HL-60 (cell line): ENCODE data around the gene DOCK6.

Experiments
- DNase-seq, 2 experiments: peaks; one replicate each; pipeline ENCODE4 v3.0.0-alpha.2; 2010 to 2020; ENCODE audit warnings: low read depth in 1 of 2, low spot score in 1 of 2
- H3K27ac ChIP-seq: fragments of 250-450 bp; sonication (Bioruptor Pico); replicated peaks from 2 replicates; pipeline ENCODE4 v1.5.1; 2020; ENCODE audit warnings: mild to moderate bottlenecking, moderate library complexity
- H3K27me3 ChIP-seq: fragments of 250-450 bp; sonication (Bioruptor Pico); 2 replicates; pipeline ENCODE4 v1.5.1; 2021; ENCODE audit warnings: mild to moderate bottlenecking, moderate library complexity; ENCODE audit not compliant: insufficient read depth, poor library complexity, severe bottlenecking
- H3K4me3 ChIP-seq: replicated peaks from 2 replicates; pipeline ENCODE4 v1.5.1; 2011; ENCODE audit warnings: mild to moderate bottlenecking, control low read depth, low read length; ENCODE audit not compliant: insufficient read depth
- CTCF ChIP-seq: IDR thresholded peaks from one replicate; pipeline ENCODE4 v1.5.1; 2011; ENCODE audit warnings: low read length, control low read depth, inconsistent platforms; ENCODE audit not compliant: insufficient read depth
- GABPA ChIP-seq: IDR thresholded peaks from 2 replicates; pipeline ENCODE4 v1.6.1; 2012; ENCODE audit warnings: low read depth
- POLR2AphosphoS5 ChIP-seq: IDR thresholded peaks from 2 replicates; pipeline ENCODE4 v1.6.1; 2012; ENCODE audit warnings: low read depth
- REST ChIP-seq: IDR thresholded peaks from 2 replicates; pipeline ENCODE4 v1.6.1; 2012; ENCODE audit warnings: low read depth; ENCODE audit not compliant: insufficient replicate concordance
- SPI1 ChIP-seq: IDR thresholded peaks from 2 replicates; pipeline ENCODE4 v1.6.1; 2012; ENCODE audit warnings: low read depth, mild to moderate bottlenecking, borderline replicate concordance

Gene DOCK6

GRCh38 chr19:11210656-11210928 is 51.7 kb downstream of the DOCK6 start:
- no peak overlapping the region for H3K27ac ChIP-seq
- DNase-seq, result no peak
- H3K27me3 ChIP-seq, result no peaks in the 10 kb centered on the region
- H3K4me3 ChIP-seq, result no peak overlapping the region
- no peak for TF ChIP-seq GABPA
- TF ChIP-seq SPI1, result no peak
- no peak for TF ChIP-seq POLR2AphosphoS5

GRCh38 chr19:11209839-11210655 is 52.3 kb downstream of the DOCK6 start:
- no peak for TF ChIP-seq SPI1
- no peak for TF ChIP-seq CTCF
- no peak for TF ChIP-seq POLR2AphosphoS5
- TF ChIP-seq GABPA, result no peak
- no peak for TF ChIP-seq REST
- H3K27ac ChIP-seq, result no peak overlapping the region
- no peak overlapping the region for H3K4me3 ChIP-seq
- no peaks in the 10 kb centered on the region for H3K27me3 ChIP-seq
- DNase-seq, result no peak

- Histone ChIP-seq H3K4me3 (no peak overlapping the region), H3K27me3 (no peaks in the 10 kb centered on the region), H3K27ac (no peak overlapping the region)
- DNase-seq, result no peak
- TF ChIP-seq SPI1 (no peak), REST (no peak), CTCF (no peak), POLR2AphosphoS5 (no peak), GABPA (no peak)
Observed at GRCh38 chr19:11208561-11209471, 53.5 kb downstream of the DOCK6 start.

GRCh38 chr19:11205939-11206570 is 56.3 kb downstream of the DOCK6 start:
- no peak for DNase-seq
- Histone ChIP-seq H3K27ac (no peak overlapping the region), H3K4me3 (no peak overlapping the region), H3K27me3 (no peaks in the 10 kb centered on the region)
- TF ChIP-seq CTCF (no peak), REST (no peak), GABPA (no peak), SPI1 (no peak; the same call in 1 of the 2 replicates), POLR2AphosphoS5 (no peak)
